HG03457 (cell line): ENCODE results near the gene PHACTR2.

Experiments used
- ATAC-seq: cut with Tn5 transposase; IDR thresholded peaks from one replicate; pipeline ENCODE4 v1.9.1; 2021; ENCODE audit warnings: moderate number of reproducible peaks; ENCODE audit not compliant: unreplicated experiment

Gene PHACTR2

DNA sequence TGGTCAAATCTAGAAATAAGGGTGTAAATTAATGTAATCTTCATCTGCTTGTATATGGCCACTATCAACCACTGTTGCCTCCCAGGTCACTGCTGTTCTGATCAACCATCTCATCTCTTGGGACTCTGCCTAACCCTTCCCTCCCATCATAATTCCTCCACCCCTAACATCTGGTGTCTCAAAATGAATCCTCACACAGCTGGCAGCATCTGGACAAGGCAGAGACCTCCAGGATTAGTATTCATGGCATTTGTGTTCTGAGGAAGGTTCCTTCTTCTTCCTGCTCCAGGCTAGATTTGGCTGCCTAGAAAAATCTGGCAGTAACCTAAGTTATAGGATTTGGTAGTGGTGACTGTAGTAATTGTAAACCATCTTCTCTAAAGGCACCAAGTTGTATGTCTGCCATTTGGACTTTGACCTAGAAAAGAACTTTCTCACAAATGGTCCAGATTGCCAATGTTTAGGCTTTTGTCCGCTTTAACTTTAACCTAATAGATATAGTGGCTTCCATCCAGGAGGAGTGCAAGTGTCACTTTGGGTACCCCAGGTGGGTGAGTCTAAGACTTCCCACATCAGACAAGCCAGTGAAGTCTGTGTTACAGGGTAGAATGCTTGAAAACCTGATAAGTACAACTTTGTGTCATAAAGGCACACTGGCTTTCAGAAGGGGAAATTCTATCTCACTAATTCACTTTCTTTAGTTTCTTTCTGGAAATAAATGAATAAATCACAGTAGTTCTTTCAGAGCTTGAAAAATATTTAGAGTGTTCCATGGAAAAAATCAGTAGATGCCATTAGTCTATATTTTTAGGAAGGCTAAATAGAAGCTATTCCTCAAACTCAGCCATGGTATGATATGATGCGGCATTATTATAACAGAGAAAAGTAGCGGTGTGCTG is 3.0 kb upstream of the PHACTR2 start:
- no peak for ATAC-seq

DNA sequence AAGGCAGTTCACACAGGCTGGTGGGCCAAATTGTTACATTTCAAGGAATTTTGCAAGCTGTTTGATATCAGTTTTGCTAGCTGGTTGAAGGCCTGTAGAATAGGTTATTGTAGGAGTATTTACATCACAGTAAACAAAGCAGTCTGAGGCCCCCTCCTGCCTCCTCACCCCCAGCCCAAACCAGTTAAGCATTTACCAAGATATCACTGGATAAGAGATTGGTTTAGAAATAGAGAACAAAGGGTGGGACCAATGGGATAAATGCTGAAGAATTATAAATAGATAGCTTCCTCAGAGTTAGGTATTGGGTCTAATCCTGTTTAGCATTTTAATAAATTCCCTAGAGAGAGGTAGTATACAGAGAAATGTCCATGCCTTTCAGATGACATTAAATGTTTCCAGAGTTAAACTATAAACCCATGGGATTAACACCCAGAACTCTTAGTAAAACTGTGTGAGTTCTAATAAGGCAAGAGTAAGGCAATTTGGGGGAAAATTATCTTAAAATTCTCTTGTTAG is 2.3 kb upstream of the PHACTR2 start:
- no peak for ATAC-seq

DNA sequence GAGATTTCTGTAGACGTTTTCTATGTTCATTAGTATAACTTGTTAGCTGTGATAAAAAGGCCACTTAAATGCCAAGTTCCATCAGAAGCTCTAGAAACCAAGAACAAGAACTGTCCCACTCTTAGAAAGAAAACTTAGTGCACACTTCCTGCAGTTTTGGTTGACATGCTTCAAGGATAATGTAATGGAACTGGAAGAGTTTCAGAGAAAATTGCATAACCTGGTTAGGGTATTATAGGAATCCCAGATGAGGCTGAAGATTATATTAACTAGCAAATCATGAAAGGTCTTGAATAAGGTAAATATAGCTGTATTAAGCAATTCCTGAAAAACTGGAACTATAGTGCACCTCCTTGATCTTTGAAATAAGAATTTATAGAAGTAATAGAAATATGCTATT is 1.8 kb upstream of the PHACTR2 start:
- no peak for ATAC-seq

DNA sequence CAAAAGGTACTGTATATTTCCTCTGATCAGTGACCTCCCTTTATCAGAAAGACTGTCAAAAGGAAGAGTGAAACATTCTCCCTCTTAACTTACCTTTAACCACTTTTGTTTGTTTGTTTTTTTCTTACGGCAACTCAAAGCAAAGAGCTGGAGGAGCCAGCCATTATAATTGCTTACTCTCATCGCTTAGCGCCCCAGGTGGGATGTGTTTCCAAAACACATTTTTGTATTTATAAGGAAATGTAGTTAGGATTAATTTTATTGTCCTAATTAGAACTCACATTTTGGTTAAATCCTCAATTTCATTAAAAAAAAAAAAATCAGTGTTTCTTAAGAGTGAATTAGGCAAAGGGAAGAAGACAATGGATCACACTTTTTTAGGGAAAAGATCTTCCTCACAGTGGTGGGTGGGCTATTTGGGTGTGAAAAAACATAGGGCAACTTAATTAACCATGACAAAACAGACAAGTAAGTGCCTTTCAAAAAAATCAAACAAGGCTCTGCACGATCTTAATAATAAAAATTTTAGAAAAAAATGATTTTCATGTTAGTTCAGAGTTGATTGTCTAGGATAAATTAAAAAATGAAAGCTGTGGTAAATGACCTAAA is 1.2 kb upstream of the PHACTR2 start:
- no peak for ATAC-seq

DNA sequence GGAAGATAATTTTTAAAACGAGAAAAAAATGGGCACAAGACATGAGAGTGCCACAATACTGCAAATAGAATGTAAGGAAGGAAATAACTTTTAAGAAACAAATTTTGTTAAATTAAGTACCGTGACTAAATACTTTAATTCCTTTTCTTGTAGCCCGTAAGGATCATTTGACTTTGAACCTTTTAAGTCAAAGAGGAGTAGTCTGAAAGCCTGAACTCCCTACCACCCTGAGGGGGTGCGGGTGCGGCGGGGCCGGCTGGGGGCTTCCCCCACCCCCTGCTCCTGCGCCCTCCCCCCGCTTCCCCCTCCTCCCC is 231 bp upstream of the PHACTR2 start:
- no peak for ATAC-seq

DNA sequence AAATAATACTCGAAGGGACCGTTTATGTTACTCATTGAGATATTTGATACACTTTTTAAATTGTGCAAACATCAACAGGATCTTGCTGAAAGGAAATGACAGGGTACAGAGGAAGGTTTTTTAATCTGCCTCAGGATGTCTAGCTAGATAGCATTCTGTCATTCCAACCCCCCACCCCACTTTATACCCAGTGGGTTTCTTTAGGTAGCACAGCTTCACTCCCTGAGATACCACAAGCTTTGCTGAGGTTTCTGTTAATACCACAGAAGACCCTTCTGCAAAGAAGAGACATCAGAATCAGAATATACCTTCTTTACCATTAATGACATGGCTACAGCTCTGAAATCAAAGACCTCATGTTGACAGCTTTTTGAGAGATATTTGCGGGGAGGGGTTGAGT is 1.3 kb downstream of the PHACTR2 start:
- ATAC-seq, result no peak

DNA sequence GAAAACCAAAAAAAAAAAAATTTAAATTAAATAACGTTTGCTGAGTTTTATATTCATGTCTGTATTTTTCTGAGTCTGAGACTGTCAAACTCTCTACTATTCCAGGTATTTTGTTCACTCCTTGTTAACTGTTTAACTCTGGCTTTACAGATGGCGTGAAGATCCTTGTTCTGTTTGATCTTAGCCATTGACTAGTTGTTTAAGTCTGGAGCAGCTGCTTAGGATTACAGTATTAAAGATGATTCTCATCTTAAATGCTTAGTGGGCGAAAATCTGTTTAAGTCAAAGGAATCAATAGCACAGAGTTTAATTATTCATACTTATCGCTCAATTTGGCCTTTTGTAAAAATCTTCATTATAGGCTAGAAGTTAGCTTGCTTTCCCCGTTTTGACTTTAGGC is 2.4 kb downstream of the PHACTR2 start:
- no peak for ATAC-seq

DNA sequence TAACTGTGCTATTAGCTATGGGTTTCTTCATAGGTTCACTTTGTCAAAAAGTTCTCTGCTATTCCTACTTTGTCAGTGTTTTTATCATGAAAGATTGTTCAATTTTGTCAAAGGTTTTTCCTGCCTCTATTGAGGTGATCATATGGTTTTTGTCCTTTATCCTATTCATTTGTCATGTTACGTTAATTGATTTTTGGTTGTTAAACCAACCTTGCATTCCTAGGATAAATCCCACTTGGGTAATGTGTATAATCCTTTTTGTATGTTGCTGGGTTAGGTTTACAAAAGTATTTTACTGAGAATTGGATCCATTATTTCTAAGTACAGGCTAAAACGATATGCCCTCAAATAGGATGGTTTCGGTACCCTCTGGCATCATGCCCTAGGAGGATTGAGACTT is 5.0 kb downstream of the PHACTR2 start:
- ATAC-seq, result no peak

DNA sequence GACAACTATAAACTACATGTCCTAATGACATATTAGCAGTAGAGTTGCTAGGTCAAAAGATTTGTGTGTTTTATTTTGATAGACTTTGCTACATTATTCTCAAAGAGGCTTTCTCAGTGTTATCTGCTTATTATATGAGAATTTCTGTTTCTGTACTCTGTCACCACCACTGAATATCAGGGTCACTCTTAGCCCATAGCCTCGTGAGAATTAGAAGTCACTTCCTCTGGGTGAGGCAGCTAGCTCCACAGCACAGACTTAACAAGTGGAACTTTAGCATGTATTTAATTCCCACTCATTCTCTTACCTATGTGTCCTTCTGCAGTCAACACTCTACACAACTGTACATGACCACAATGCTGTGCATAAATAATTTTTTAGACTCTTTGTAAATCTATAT is 6.7 kb downstream of the PHACTR2 start:
- ATAC-seq, result no peak

DNA sequence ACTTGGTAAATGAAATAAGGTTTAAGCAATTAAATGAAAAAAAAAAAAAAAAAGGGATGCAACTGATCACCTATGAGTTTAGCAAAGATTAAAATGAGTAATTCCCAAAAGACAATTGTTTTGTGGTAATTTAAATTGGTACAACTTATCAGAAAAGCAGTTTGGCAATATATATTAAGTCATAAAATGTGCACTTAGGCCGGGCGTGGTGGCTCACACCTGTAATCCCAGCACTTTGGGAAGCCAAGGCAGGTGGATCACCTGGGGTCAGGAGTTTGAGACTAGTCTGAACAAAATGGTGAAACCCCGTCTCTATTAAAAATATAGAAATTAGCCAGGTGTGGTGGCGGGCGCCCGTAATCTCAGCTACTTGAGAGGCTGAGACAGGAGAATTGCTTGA is 7.9 kb downstream of the PHACTR2 start:
- ATAC-seq, result no peak

DNA sequence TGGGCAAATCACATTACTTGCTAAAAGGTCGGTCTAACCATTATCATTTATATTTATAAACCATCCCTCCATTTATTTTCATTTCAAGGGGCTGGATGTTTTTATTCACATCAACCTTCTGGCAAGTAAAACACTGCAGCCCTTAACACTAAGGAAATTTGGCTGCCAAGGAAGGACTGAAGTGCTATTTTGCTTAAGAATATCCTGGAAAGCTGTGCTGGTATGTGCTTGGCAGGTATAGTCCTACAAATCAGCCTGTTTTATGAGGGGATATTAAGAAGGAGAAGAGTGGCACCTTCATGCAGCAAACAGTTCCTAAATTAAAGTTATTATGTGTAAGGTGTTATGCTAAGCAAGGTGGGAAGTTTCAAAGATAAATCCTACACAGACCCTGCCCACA is 9.8 kb downstream of the PHACTR2 start:
- no peak for ATAC-seq

DNA sequence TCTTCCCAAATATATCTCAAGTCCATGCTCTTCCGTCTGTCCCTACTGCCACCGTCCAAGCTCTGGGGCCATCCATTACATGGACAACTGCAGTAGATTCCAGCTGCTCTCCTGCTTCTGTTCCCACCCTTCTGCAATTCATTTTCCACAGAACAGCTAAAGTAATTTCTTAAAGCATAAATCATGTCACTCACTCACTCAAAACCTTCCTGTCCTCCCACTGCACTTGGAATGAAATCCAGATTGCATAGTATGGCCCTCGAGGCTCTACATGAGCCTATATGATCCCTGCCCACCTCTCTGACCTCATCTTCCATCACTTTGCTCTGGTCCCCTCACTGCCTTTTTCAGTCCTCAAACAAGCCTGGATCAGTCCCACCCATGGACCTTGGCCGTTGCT is 10.9 kb downstream of the PHACTR2 start:
- ATAC-seq, result no peak

DNA sequence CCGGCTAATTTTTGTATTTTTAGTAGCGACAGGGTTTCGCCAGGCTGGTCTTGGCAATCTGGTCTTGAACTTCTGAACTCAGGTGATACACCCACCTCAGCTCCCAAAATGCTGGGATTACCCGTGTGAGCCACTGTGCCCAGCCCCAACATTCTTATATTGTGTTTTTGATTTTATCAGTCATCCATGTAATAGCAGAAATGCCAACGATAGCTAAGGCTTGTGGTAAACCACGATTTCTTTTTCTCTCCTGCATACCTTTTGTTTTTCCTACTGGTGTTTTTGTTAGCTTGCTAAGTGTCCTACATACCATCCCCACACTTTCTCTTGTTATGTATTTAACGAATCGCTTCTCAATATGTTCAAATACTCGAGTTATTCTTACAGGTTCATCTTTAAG is 12.1 kb downstream of the PHACTR2 start:
- ATAC-seq, result no peak

DNA sequence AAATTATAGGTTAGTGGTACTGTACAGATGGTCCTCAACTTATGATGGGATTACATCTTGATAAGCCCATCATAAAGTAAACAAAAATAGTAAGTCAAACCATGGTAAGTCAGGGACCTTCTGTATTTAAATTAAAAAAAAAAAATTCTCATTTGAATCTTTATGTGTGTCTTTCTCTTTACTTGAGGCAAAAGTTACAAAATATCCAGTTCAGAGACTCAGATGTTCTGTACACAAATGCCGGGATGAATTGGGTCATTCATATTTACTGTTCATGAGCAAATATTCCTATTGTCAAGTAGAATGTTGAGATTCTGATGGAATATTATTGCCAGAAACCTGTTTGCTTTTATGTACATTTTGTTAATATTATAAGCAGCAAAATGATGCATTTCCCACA is 13.4 kb downstream of the PHACTR2 start:
- no peak for ATAC-seq

DNA sequence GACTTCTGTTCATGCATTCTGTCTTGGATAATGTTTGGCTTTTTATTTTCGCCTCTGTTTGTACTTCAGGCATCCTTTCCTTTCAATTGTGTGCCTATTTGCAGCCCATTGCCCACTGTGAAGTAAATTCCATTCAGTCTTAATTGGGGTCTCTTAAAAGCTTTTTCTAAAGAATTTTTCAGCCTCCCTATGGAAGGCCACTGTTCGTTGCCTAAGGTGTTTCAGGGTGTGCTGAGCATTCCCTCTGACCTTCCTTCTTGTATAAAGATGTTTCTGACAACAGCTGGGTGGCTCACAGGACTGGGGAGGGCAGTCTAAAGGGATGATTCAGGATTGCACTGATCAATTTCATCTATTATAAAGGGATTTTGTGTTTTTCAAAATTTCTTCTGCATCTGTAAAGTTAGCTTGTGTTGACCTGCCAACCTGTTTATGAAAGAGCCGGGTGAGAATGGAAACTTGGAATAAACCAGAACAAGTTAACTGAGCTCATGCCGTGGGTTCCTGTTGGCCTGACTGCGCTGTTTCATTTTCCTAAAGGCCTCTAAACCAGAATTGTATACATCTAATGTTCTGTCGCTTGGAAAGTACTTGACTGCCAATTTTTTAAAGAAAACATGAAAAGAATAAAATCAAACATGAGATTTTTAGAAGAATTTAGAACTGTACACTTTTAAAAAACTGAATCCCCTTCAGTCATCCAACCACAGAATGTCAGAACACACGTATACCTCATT is 14.3 kb downstream of the PHACTR2 start:
- ATAC-seq, result no peak

DNA sequence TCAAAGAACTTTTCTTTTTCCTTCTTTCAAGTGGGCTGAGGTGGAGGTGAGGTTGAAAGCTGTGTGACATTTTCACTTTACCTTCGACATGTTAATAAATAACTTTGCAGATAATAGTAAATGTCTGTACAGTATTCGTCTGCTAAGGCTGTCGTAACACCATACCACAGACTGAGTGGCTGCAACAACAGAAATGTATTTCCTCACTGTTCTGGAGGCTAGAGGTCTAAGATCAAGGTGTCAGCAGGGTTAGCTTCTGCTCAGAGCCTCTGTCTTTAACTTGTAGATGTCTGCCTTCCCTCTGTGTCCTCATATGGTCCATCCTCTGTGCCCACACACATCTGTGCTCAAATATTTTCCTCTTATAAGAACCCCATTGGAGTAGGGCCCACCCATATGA is 14.9 kb downstream of the PHACTR2 start:
- ATAC-seq, result no peak

DNA sequence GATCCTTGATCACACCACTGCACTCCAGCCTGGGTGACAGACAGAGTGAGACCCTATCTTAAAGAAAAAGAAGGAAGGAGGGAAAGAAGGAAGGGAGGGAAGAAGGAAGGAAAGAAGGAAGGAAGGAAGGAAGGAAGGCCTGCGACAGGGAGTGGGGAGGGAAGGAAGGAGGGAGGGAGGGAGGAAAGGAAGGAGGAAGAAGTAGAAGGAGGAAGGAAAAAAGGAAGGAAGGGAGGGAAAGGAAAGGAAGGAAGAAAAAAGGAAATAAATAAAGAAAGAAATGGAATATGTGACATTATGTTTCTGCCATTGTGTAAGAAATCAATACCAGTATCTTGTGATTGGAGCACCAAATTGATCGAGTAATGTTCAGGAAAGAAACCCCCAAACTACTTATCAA is 16.2 kb downstream of the PHACTR2 start:
- ATAC-seq, result no peak

DNA sequence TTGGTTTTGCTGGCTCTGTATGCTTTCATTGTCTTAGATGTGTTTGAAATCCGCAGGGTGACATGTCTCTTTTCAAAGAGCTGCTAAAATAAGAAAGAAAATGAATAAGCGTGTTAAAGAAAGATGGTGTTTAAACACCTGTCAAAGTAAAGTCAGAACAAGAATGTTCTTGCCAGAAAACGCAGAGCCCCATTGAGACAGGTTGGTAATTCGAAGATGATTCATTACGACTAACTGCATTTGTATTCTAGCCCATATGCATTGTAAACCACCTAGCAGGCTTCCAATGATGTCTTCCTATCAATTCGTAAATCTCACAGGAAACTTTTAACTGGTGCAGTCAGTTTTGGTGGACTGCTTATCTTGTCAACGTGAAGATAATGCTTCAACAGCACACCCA is 16.8 kb downstream of the PHACTR2 start:
- ATAC-seq, result no peak

DNA sequence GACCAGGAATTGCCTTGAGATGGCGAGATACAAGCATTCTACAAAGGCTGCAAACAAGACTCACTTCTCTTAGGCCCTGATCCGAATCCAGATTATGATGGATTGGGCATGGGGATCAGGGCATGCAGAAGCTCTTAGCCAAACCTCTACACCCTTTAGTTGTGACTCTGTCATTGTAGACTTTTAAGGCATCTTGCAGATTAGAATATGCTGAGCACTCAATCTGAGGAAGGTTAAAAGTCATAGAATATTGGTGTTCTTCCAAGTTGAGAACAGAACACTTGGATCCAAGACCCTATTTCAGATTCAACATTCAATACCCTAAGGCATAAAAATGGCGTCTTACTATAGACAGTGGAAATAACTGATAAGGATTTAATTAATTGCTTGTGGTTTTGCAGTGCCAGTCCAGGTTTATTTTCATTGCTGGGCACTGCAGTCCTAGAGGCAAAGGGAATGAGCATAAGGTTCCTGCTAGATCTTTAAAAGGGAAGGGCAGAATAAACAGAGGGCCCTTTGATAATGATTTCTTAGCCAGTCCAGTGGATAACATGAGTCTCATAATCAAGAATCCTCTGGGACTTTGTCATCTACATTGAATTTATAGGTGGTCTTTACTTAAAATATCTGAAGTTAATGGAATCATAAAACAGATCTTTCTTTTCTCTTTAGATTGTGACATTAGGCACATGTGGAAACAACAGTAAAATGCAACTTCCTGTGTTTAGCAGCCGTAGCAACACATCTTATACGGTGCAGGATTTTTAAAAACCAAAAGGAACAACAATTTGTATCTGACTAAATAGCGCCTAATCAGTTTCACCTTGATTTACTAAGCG is 17.6 kb downstream of the PHACTR2 start:
- no peak for ATAC-seq

DNA sequence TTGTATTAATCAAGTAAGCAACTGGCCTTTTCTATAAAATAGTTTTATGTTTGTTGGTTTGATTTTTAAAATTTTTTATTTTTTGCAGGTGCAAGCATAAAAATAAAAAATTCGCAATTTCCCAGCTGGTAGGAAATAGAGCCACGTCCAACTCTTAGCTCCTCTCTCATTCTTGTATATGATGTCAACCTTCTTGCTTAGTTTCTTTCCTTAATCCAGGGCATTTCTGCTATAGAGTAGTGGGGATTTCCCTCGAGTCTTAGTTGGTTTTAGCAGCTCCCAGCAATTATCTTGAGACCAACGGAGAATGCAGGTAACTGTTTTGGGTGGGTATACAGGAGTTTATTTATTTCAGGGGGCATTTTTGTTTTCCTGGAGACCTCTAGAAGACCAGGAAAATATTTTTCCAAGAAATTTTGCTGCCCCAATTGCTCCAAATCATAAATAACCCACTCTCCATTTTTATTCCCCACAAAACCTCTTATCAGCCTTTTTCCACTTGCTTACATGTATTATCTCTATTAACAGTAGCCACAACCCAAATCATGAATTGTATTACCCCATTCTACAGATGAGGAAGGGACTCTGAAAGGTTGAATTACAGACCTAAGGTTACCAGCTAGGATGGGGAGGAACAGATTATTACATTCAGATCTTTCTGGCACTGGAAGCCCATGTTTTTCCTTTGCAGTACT is 18.4 kb downstream of the PHACTR2 start:
- no peak for ATAC-seq

DNA sequence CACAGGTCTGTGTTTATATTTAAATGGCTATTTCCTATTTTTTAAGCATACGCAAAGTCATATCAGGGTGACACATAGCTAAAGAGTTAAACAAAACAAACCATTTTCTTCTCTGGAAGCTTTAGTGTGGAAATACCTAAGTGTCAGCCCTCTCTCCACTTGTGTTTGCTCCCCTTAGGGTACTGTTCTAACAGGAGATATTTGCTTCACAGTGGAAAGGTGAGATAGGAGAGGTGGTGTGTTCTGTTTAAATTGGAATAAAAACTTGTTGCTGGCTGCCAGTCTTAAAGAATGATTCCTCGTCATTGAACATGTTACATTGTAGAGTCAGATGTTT is 18.9 kb downstream of the PHACTR2 start:
- ATAC-seq, result no peak
